ENCODE data around the gene DUSP12.

The DUSP12 gene

GRCh38 chr1:161735837-161736236, 13.7 kb upstream of the DUSP12 start:
- DNase-seq (ENCODE audit: low read depth) = no peak
- TF ChIP-seq CTCF (conservative IDR thresholded peaks at IDR 0.05; ENCODE audit: low read depth, low read length) = no peak
- no peak overlapping the region for H3K4me3 ChIP-seq (ENCODE audit: low read length)

- no peak overlapping the region for H3K4me3 ChIP-seq (ENCODE audit: low read length)
- TF ChIP-seq CTCF (conservative IDR thresholded peaks at IDR 0.05; ENCODE audit: low read depth, low read length) = no peak
- DNase-seq (ENCODE audit: low read depth) = no peak
Observed at GRCh38 chr1:161736335-161736969, 13.1 kb upstream of the DUSP12 start.

- no peak for DNase-seq (ENCODE audit: low read depth)
- H3K4me3 ChIP-seq (ENCODE audit: low read length) = no peak overlapping the region
- TF ChIP-seq CTCF (conservative IDR thresholded peaks at IDR 0.05; ENCODE audit: low read depth, low read length) = no peak
Observed at GRCh38 chr1:161737625-161738024, 12.0 kb upstream of the DUSP12 start.

- no peak for DNase-seq (ENCODE audit: low read depth)
- peak; percentile 51 for TF ChIP-seq CTCF (conservative IDR thresholded peaks at IDR 0.05; ENCODE audit: low read depth, low read length)
- no peak overlapping the region for H3K4me3 ChIP-seq (ENCODE audit: low read length)
Observed at GRCh38 chr1:161738627-161739287, 10.8 kb upstream of the DUSP12 start.

GRCh38 chr1:161739865-161740566, 9.6 kb upstream of the DUSP12 start:
- no peak for TF ChIP-seq CTCF (conservative IDR thresholded peaks at IDR 0.05; ENCODE audit: low read depth, low read length)
- no peak overlapping the region for H3K4me3 ChIP-seq (ENCODE audit: low read length)
- DNase-seq (ENCODE audit: low read depth) = no peak

GRCh38 chr1:161740921-161741320, 8.7 kb upstream of the DUSP12 start:
- no peak for DNase-seq (ENCODE audit: low read depth)
- no peak for TF ChIP-seq CTCF (conservative IDR thresholded peaks at IDR 0.05; ENCODE audit: low read depth, low read length)
- no peak overlapping the region for H3K4me3 ChIP-seq (ENCODE audit: low read length)
